Tibial artery (tissue), 4 donors: Measurements from ENCODE around the gene GAREM2.

Experiments used
- DNase-seq, 2 donors: peaks; one replicate each; pipeline ENCODE4 v3.0.0-alpha.2; 2019
- H3K27ac ChIP-seq, 2 donors: fragments of 200-600 bp; sonication (generic) in 1 of 2; 1 replicate in 1 of 2; 2 replicates in 1 of 2; pipeline ENCODE4 v1.5.1; 2018 to 2019; ENCODE audit warnings: mild to moderate bottlenecking in 1 of 2
- H3K27me3 ChIP-seq, 2 donors: fragments of 200-600 bp; sonication (generic) in 1 of 2; one replicate each; pipeline versions ENCODE4 v1.5.1 to v1.6.0; 2016 to 2019
- H3K36me3 ChIP-seq, 3 donors: fragments of 200-600 bp; sonication (generic) in 2 of 3; one replicate each; pipeline ENCODE4 v1.5.1; 2016 to 2019; ENCODE audit warnings: mild to moderate bottlenecking in 2 of 3
- H3K4me1 ChIP-seq, 4 donors: fragments of 200-600 bp; sonication (generic) in 2 of 4; 1 replicate in 3 of 4; 2 replicates in 1 of 4; pipeline ENCODE4 v1.5.1; 2016 to 2019
- H3K4me3 ChIP-seq, 2 donors: fragments of 200-600 bp; sonication (generic) in 1 of 2; 1 replicate in 1 of 2; 2 replicates in 1 of 2; pipeline ENCODE4 v1.5.1; 2018 to 2019; ENCODE audit warnings: mild to moderate bottlenecking in 2 of 2
- H3K9me3 ChIP-seq, 3 donors: fragments of 200-600 bp; sonication (generic) in 1 of 3; one replicate each; pipeline ENCODE4 v1.5.1; 2016 to 2019
- intact Hi-C: fragments of 100-400 bp; cut with DNase I; formaldehyde crosslinking; loops from one replicate; pipeline ENCODE4 v1.15.0; 2023; ENCODE audit warnings: low total_unique reads
- TF ChIP-seq, protein P1 (sequence below), 2 experiments: fragments of 200-600 bp in 1 of 2; fragments of 450-650 bp in 1 of 2; IDR thresholded peaks; one replicate each; pipeline ENCODE4 v1.5.1; 2017 to 2019; ENCODE audit warnings: antibody characterized with exemption in 2 of 2, mild to moderate bottlenecking in 1 of 2, moderate library complexity in 1 of 2

The GAREM2 gene

DNA sequence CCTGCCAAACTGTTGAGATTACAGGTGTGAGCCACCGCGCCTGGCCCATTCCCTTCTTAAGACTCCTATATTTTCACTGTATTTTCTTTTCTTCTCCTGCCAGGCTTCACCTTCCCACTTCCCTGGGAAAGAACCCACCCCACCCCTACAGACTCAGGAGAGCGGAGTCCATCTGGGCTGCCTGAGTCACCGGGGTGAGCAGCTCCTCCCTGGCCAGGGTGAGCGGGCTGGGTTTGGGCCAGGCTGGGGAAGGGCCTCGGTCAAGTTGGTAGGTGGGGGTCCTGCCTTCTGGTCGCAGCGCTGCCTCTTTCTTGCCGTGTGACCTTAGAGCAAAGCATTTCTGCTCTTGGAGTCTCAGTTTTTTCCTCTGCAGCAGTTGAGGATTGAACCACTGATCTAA lies 2.1 kb upstream of the GAREM2 start:
- Histone ChIP-seq H3K27me3 (peaks cover 0 to 42% of the 10 kb centered on the region in 2 donors), H3K27ac (no peak overlapping the region), H3K36me3 (no peaks in the 10 kb centered on the region), H3K4me1 (peaks cover 0 to 19% (median 16%) of the 10 kb centered on the region in 4 donors), H3K9me3 (no peaks in the 10 kb centered on the region), H3K4me3 (no peak overlapping the region)
- intact Hi-C loops = no loop called here
- peak in 1 of 2 donors; percentile 46 for DNase-seq
- TF ChIP-seq, protein P1, sequence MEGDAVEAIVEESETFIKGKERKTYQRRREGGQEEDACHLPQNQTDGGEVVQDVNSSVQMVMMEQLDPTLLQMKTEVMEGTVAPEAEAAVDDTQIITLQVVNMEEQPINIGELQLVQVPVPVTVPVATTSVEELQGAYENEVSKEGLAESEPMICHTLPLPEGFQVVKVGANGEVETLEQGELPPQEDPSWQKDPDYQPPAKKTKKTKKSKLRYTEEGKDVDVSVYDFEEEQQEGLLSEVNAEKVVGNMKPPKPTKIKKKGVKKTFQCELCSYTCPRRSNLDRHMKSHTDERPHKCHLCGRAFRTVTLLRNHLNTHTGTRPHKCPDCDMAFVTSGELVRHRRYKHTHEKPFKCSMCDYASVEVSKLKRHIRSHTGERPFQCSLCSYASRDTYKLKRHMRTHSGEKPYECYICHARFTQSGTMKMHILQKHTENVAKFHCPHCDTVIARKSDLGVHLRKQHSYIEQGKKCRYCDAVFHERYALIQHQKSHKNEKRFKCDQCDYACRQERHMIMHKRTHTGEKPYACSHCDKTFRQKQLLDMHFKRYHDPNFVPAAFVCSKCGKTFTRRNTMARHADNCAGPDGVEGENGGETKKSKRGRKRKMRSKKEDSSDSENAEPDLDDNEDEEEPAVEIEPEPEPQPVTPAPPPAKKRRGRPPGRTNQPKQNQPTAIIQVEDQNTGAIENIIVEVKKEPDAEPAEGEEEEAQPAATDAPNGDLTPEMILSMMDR (IDR thresholded peaks at IDR 0.05) = no peak

DNA sequence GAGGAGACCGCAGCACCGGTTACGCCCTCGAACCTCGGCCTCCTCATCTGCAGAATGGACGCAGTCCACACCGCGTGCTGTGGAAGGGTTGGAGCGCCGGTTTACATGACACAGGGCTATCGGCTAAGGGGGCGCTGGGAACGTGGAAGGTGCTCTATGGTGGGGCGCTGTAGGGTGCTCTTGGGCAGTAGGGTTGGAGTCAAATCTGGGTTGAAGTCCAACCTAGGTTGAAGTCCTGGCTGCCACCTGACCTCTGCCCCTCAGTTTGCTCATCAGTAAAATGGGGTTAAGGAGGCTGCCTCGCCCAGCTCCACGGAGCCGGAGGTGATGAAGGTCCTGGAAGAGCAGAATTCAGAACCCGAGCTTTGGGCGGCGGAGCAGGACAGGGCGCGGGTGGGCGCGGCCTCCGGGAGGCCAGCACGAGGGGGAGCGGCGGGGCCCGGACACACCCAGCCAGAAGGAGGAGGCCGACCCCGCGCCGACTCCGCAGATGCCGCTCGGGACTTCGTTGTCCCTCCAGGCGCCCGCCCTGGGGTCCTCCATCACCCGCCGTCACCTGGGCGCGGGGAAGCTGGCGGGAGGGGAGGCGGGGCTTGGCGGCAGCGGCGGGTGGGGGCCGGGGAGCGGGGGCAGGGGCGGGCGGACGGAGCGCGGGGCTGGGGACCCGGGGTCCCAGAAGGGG lies 558 bp upstream of the GAREM2 start:
- TF ChIP-seq, protein P1 (IDR thresholded peaks at IDR 0.05) = no peak
- Histone ChIP-seq H3K4me3 (peak overlapping the region; percentile 31 to 51), H3K9me3 (no peaks in the 10 kb centered on the region), H3K27ac (no peak overlapping the region), H3K36me3 (no peaks in the 10 kb centered on the region), H3K27me3 (peaks cover 0 to 56% of the 10 kb centered on the region in 2 donors), H3K4me1 (peaks cover 0 to 19% (median 16%) of the 10 kb centered on the region in 4 donors)
- peak in 1 of 2 donors; percentile 61 for DNase-seq
- intact Hi-C loops = no loop called here

DNA sequence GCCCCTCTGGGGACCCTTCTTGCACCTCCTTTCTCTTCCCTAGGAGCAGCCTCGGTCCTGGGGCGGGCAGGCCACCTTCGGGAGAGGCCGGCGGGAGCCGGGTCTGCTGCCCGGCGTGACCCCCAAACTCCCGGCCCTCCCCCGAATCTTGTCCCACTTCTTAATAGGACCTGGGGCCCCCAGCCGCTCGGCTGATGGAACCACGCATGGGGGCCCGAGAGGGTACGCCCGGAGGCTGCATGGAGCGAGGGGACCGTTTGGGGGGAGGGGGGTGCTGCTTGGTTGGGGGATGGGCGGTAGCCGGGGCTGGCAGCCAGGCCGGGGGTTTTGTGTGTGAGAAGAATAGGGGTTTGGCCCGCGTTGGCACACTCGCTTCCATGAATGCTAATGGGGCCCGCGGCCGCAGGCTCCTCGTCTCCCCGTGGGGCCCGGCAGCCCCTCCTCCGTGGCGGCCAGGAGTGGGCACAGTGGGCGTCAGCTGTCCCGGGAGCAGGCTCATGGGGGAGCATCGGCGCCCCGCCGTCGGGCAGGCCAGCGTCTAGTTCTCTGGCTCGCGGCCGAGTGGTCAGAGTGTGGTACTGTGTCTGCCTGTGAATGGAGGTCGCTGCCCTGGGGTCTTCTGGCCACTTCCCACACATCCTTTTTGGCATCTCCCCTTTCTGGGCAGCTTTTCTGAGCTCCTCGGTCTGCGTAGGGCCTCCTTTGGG lies 1.0 kb downstream of the GAREM2 start:
- TF ChIP-seq, protein P1 (IDR thresholded peaks at IDR 0.05) = no peak
- H3K27ac ChIP-seq = no peak overlapping the region
- intact Hi-C loops = no loop called here
- peaks cover 0 to 25% (median 19%) of the 10 kb centered on the region in 4 donors for H3K4me1 ChIP-seq
- DNase-seq = no peak
- H3K9me3 ChIP-seq = no peaks in the 10 kb centered on the region
- peak overlapping the region in 1 of 2 donors; percentile 51 for H3K4me3 ChIP-seq
- H3K36me3 ChIP-seq = no peaks in the 10 kb centered on the region
- H3K27me3 ChIP-seq = peaks cover 0 to 59% of the 10 kb centered on the region in 2 donors

DNA sequence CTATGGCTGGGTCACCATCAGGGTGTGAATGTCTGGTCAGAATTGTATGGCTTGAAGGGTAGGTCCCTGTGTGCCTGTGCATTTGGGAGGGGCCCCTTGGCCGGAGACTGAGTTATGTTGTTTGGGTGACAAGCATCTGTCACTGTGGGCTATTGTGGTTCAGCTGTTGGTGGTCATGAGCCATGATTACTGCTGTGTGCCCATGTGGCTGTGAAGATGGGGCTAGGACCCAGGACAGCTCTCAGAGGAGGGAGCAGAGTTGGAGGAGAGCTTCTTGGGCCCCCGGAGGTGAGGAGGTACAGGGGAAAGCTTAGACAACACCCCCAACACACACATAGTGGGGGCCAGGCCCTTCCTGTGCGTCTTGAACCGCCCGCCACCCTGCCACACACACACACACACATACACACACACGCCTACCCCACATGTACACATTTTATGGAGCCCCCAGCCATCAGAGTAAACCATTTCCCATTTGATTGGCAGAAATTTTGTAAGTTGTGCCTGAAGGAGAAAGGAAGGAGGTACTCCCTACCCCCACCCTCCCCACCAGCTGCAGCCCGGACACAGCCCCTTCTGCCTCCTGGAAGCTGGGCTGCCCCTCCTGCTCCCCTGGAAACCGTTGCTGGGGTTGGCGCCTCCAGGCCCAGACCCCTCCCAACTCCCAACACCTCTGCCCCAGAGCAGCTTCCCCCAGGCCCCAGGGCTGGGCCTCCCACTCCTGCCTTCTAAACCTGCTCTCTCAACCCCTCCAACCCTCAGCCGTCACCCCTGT lies 2.0 kb downstream of the GAREM2 start:
- Histone ChIP-seq H3K27ac (no peak overlapping the region), H3K9me3 (no peaks in the 10 kb centered on the region), H3K4me3 (no peak overlapping the region), H3K36me3 (no peaks in the 10 kb centered on the region), H3K27me3 (peaks cover 0 to 66% of the 10 kb centered on the region in 2 donors), H3K4me1 (peaks cover 0 to 34% (median 27%) of the 10 kb centered on the region in 4 donors)
- intact Hi-C loops = no loop called here
- no peak for DNase-seq
- TF ChIP-seq, protein P1 (IDR thresholded peaks at IDR 0.05) = no peak

DNA sequence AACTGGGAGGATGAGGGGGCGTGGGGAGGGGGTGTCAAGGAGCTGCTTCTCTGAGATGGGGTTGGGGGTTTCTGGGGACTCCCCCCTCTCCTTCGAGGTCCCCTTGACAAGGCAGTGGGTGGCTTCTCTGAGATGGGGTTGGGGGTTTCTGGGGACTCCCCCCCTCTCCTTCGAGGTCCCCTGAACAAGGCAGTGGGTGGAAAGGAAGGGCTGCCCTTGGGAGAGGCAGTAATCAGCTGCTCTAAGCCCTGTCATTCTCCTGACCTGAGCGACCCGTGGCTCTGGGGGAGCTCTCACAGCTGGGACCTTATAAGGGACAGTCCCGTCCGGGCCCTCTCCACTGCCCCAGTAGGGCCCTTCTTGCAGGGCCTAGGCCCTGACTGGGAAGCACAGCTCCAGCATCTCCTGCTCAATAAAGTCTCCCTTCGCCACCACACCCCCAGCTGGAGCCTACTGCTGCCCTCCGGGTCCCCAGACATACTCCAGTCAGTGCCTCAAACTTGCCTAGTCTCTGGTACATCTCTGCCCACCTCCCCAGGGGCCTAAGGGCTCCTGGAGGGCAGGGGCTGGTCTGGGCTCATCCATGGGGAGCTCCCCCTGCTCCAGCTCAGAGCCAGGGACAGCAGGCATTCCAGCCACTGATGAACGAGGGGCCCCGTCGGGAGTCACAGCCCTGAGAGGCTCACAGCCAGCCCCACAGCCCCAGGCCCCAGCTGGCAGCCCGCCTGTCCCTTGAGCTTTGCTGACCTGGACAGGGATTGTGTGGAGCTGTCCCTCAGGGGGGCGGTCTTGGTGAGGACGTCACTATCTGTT lies 2.8 kb downstream of the GAREM2 start:
- peaks cover 0 to 72% of the 10 kb centered on the region in 2 donors for H3K27me3 ChIP-seq
- H3K36me3 ChIP-seq = no peaks in the 10 kb centered on the region
- no peak for DNase-seq
- intact Hi-C loops = no loop called here
- H3K9me3 ChIP-seq = no peaks in the 10 kb centered on the region
- H3K4me3 ChIP-seq = no peak overlapping the region
- peaks cover 0 to 34% (median 27%) of the 10 kb centered on the region in 4 donors for H3K4me1 ChIP-seq
- TF ChIP-seq, protein P1 (IDR thresholded peaks at IDR 0.05) = no peak
- no peak overlapping the region for H3K27ac ChIP-seq
